HepG2 (cell line): Measurements from ENCODE around the gene SLC11A1. TPM values are rescaled to one million over a fixed set of nuclear protein-coding genes. Genes with fewer than 3 reads are reported as not detected.

Experiments
- CREM ChIP-seq, 2 experiments: sonication (generic) in 1 of 2; formaldehyde crosslinking in 1 of 2; IDR thresholded peaks; 2 replicates each; pipeline versions ENCODE4 v1.4.0 to v1.6.1; 2016 to 2020; ENCODE audit warnings: antibody characterized with exemption in 1 of 2, mild to moderate bottlenecking in 1 of 2, missing genetic modification reagents in 1 of 2
- FOXJ3 ChIP-seq: sonication (generic); formaldehyde crosslinking; IDR thresholded peaks from 2 replicates; pipeline ENCODE4 v1.4.0; 2020; ENCODE audit warnings: missing genetic modification reagents, mild to moderate bottlenecking, borderline replicate concordance
- KDM3A ChIP-seq: IDR thresholded peaks from 2 replicates; pipeline ENCODE4 v1.6.1; 2018; ENCODE audit warnings: low read depth, missing compliant biosample characterization
- PPARG ChIP-seq: conservative IDR thresholded peaks from 2 replicates; pipeline ENCODE4 v1.6.1; 2016; ENCODE audit warnings: missing biosample characterization, missing genetic modification reagents
- SIN3B ChIP-seq: fragments of 150-350 bp; IDR thresholded peaks from 2 replicates; pipeline ENCODE4 v1.6.1; 2014; ENCODE audit warnings: low read length
- ZMYM2 ChIP-seq: sonication (generic); formaldehyde crosslinking; IDR thresholded peaks from 2 replicates; pipeline ENCODE4 v1.8.0; 2022; ENCODE audit warnings: mild to moderate bottlenecking, missing genetic modification reagents
- ZNF143 ChIP-seq: sonication (generic); formaldehyde crosslinking; IDR thresholded peaks from 2 replicates; pipeline ENCODE4 v1.4.0; 2020; ENCODE audit warnings: missing genetic modification reagents
- ZNF629 ChIP-seq: sonication (generic); formaldehyde crosslinking; conservative IDR thresholded peaks from 2 replicates; pipeline ENCODE4 v1.5.0; 2020; ENCODE audit warnings: missing genetic modification reagents
- polyA plus RNA-seq, 8 experiments: library from polyadenylated mRNA; depleted of rRNA in 3 of 8; stranded (reverse) in 7 of 8; unstranded in 1 of 8; fragments of >200 nt; fragmentation: Illumina TruSeq in 4 of 8; extraction: Trizol in 4 of 8; gene quantifications; 2 replicates each; pipeline versions ENCODE4 v1.2.1 to v1.2.3, GENCODE V29; 2011 to 2016; ENCODE audit warnings: low read depth in 4 of 8, missing spikeins in 1 of 8, mixed read lengths in 1 of 8; ENCODE audit not compliant: insufficient read depth in 1 of 8
- total RNA-seq, 5 experiments: library from RNA; depleted of rRNA; stranded (reverse); fragments of >200 nt; fragmentation: Illumina TruSeq; extraction: Trizol; gene quantifications; 2 replicates each; pipeline ENCODE4 v1.2.3, GENCODE V29; 2016; ENCODE audit warnings: low read depth in 1 of 5
- TF ChIP-seq, protein P1 (sequence below): sonication (generic); formaldehyde crosslinking; IDR thresholded peaks from 2 replicates; pipeline ENCODE4 v1.5.0; 2020; ENCODE audit warnings: missing genetic modification reagents
- TF ChIP-seq, protein P2 (sequence below): sonication (generic); formaldehyde crosslinking; IDR thresholded peaks from 2 replicates; pipeline ENCODE4 v1.4.0; 2020; ENCODE audit warnings: mild to moderate bottlenecking, missing genetic modification reagents
- TF ChIP-seq, protein P3 (sequence below): sonication (generic); formaldehyde crosslinking; IDR thresholded peaks from 2 replicates; pipeline ENCODE4 v1.4.0; 2020; ENCODE audit warnings: missing genetic modification reagents
- TF ChIP-seq, protein P4 (sequence below), 2 experiments: sonication (generic) in 1 of 2; formaldehyde crosslinking in 1 of 2; IDR thresholded peaks; 2 replicates each; pipeline versions ENCODE4 v1.4.0 to v1.6.1; 2016 to 2020; ENCODE audit warnings: borderline replicate concordance in 1 of 2, low read depth in 1 of 2, mild to moderate bottlenecking in 1 of 2, missing genetic modification reagents in 1 of 2

SLC11A1 gene
- total and polyA plus RNA-seq, 2 of the 13 experiments (the other 11 are each of a cell fraction or from before 2014, with no cell fraction given) = 0.33 to 2.3 TPM

DNA sequence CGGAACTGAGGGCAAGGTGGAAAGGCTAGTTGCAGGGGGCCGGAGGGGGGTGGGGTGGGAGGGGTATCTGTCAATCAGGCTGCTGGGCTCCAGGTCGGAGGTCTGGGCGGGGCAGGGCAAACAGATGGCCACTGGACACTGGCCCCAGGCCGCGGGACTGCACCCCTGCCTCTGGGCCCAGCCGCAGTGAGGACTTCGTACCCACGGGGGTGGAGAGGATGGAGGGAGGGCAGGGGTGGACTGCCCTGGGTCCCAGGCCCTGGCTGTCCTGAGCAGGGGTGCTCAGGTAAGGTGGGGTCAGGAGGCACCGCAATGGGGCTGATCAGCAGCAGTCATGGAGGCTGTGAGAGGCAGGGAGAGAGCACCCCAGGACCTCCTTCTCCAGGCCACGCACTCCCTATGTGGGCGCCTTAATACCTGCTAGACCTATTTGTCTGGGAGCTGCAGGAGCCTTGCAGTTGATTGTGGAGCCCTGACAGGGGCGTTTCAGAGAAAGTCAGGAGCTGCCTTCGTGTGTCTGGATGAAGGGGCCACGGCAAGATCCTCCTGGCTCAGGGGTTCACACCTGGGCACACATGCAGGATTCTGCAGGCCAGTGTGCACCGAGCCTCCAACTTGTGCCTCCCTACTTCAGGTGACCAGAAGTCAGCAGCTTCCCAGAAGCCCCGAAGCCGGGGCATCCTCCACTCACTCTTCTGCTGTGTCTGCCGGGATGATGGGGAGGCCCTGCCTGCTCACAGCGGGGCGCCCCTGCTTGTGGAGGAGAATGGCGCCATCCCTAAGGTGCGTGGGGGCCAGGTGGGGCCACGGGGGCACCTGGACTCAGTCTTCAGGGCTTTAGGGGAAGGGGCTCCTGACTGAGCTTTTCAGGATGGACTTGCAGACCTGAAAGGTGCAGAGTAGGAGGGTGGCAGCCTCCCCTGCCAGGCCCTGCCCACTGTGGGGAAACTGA is 19.1 kb downstream of the SLC11A1 start (continued):
- TF ChIP-seq, protein P1, sequence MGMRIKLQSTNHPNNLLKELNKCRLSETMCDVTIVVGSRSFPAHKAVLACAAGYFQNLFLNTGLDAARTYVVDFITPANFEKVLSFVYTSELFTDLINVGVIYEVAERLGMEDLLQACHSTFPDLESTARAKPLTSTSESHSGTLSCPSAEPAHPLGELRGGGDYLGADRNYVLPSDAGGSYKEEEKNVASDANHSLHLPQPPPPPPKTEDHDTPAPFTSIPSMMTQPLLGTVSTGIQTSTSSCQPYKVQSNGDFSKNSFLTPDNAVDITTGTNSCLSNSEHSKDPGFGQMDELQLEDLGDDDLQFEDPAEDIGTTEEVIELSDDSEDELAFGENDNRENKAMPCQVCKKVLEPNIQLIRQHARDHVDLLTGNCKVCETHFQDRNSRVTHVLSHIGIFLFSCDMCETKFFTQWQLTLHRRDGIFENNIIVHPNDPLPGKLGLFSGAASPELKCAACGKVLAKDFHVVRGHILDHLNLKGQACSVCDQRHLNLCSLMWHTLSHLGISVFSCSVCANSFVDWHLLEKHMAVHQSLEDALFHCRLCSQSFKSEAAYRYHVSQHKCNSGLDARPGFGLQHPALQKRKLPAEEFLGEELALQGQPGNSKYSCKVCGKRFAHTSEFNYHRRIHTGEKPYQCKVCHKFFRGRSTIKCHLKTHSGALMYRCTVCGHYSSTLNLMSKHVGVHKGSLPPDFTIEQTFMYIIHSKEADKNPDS (CRISPR knock-in tag) = peak; percentile 93
- peak; percentile 1; the same call in 1 of the 2 replicates for TF ChIP-seq ZNF143
- TF ChIP-seq ZMYM2 = peak; percentile 41; the same call in 1 of the 2 replicates
- TF ChIP-seq, protein P2, sequence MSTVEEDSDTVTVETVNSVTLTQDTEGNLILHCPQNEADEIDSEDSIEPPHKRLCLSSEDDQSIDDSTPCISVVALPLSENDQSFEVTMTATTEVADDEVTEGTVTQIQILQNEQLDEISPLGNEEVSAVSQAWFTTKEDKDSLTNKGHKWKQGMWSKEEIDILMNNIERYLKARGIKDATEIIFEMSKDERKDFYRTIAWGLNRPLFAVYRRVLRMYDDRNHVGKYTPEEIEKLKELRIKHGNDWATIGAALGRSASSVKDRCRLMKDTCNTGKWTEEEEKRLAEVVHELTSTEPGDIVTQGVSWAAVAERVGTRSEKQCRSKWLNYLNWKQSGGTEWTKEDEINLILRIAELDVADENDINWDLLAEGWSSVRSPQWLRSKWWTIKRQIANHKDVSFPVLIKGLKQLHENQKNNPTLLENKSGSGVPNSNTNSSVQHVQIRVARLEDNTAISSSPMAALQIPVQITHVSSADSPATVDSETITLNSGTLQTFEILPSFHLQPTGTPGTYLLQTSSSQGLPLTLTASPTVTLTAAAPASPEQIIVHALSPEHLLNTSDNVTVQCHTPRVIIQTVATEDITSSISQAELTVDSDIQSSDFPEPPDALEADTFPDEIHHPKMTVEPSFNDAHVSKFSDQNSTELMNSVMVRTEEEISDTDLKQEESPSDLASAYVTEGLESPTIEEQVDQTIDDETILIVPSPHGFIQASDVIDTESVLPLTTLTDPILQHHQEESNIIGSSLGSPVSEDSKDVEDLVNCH (CRISPR knock-in tag) = peak; percentile 72; the same call in 1 of the 2 replicates
- TF ChIP-seq KDM3A (CRISPR knock-in tag) = peak; percentile 88; the same call in 1 of the 2 replicates
- TF ChIP-seq ZNF629 (CRISPR knock-in tag) = peak; percentile 64
- TF ChIP-seq CREM (IDR thresholded peaks at IDR 0.05) = peak; percentile 64; the same call in 1 of the 2 replicates
- TF ChIP-seq CREM (CRISPR knock-in tag; IDR thresholded peaks at IDR 0.05) = no peak
- TF ChIP-seq PPARG = peak; percentile 76
- TF ChIP-seq, protein P3, sequence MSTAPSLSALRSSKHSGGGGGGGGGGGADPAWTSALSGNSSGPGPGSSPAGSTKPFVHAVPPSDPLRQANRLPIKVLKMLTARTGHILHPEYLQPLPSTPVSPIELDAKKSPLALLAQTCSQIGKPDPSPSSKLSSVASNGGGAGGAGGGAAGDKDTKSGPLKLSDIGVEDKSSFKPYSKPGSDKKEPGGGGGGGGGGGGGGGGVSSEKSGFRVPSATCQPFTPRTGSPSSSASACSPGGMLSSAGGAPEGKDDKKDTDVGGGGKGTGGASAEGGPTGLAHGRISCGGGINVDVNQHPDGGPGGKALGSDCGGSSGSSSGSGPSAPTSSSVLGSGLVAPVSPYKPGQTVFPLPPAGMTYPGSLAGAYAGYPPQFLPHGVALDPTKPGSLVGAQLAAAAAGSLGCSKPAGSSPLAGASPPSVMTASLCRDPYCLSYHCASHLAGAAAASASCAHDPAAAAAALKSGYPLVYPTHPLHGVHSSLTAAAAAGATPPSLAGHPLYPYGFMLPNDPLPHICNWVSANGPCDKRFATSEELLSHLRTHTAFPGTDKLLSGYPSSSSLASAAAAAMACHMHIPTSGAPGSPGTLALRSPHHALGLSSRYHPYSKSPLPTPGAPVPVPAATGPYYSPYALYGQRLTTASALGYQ (CRISPR knock-in tag) = no peak
- TF ChIP-seq FOXJ3 (CRISPR knock-in tag) = no peak; the same call in none of the 2 replicates
- TF ChIP-seq, protein P4, sequence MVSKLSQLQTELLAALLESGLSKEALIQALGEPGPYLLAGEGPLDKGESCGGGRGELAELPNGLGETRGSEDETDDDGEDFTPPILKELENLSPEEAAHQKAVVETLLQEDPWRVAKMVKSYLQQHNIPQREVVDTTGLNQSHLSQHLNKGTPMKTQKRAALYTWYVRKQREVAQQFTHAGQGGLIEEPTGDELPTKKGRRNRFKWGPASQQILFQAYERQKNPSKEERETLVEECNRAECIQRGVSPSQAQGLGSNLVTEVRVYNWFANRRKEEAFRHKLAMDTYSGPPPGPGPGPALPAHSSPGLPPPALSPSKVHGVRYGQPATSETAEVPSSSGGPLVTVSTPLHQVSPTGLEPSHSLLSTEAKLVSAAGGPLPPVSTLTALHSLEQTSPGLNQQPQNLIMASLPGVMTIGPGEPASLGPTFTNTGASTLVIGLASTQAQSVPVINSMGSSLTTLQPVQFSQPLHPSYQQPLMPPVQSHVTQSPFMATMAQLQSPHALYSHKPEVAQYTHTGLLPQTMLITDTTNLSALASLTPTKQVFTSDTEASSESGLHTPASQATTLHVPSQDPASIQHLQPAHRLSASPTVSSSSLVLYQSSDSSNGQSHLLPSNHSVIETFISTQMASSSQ (IDR thresholded peaks at IDR 0.05; ENCODE audit: low read depth) = no peak
- TF ChIP-seq, protein P4 (CRISPR knock-in tag; IDR thresholded peaks at IDR 0.05; ENCODE audit: borderline replicate concordance) = peak; percentile 87
- TF ChIP-seq SIN3B = 0 out of 2 replicates have a peak, but pooled peaks have one; percentile 8
